NCI-H446 (cell line): ENCODE results near the gene AMTN.

ENCODE experiments used
- DNase-seq, 2 experiments: peaks; one replicate each; lab custom pipeline; 2025; lab: John Stamatoyannopoulos, UW

AMTN gene

DNA sequence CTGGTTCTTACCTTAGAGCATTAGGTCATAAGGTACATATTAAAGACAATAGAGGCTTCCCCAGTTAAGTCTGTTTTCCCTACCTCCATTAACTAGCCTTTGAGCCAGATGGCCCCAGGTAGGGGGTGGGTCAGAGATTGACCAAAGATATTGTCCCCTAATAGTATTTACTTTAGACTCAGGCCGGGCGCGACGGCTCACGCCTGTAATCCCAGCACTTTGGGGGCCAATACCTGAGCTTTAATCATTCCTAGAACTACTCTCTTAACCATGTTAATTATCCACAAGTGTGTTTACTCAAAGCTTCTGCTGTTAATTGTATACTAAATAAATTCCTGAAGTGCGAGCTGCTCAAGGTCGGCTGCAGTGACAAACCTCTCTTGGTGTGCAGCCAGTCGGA, 45.7 kb downstream of the AMTN start:
- no peak for DNase-seq

DNA sequence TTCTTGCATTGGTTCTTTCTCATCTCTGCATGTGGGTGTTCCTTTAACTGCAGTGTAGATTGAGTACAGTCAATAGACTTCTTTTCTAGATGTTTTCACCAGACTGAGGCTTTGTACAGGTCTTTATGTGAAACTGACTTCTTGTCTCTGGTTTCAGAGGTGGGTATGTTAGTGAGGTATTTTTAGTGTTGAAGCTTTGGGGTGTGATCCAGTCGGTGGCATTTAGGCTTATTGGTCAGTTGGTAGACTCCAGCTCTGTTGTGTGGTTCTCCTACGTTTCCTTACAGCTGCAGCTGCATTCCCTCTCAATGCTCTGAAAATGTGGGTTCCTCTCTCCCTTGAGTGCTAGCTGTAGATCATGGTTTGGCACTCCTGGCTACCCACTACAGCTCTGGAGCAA, 52.4 kb downstream of the AMTN start:
- DNase-seq: no peak

DNA sequence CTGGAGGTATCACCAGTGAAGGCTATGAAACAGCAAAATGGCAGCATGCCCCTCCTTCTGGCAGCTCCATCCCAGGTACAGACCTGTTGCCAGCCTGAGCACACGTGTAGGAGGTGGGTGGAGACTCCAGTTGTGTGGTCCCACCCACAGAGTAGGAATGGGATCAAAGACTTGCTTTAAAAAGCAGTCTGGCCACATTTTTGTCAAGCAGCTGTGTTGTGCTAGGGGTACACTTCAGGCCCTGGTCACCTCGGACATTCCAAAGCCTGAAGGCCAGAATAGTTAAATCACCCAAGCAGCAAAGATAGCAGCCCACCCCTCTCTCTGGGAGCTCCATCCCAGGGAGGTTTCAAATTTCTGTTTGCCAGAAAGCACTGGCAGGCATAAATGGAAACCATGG, 53.4 kb downstream of the AMTN start:
- no peak for DNase-seq

DNA sequence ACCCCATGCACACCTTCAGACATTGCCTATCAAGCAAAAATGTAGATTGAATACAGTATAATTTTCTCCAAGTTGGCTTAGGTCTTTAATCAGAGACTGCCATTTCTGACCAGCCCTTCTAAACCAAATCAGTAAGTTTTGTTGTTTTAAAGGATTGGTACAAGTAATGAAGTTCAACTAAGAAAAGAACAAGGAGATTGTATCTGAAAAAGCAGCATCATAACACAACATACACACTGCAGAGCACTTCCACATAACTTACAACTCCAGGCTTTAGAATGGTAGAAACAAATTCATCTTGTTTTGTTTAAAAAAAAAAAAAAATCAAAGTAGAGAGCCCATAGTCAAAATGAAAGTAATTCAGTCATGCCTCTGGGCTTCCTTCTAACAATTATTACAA, 57.6 kb downstream of the AMTN start:
- no peak for DNase-seq

DNA sequence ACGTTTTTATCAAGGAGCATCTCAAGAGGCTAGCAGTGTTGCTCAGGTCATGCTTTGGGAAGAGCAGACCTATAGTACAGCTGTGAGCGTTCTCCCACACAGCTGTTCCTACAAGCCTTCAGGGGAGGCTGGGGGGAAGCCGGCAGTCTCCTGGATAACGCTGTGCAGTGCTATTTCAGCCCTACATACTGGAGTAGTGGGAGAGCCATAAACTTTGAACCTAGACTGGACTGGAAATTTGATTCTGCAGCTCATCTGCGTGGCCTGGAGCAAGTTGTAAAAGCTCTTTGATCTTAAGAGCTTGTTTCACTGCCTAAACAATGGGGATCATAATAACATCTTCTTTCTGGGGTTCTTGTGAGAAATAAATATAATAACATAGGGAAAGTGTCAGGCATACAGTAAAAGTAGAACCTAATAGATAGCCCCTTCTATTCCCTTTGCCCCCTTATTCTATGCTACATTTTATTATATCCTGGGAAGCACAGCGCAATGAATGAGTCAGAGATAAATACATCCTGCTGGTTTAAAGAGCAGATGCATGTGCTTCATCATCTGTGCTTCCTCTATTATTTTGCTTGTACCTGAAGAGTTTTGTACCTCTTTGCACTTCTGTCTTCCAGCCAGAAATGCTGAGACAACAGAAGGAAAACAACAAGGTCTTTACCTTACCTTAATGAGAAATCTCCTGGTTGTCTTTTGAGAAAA, 59.0 kb downstream of the AMTN start:
- DNase-seq: no peak

DNA sequence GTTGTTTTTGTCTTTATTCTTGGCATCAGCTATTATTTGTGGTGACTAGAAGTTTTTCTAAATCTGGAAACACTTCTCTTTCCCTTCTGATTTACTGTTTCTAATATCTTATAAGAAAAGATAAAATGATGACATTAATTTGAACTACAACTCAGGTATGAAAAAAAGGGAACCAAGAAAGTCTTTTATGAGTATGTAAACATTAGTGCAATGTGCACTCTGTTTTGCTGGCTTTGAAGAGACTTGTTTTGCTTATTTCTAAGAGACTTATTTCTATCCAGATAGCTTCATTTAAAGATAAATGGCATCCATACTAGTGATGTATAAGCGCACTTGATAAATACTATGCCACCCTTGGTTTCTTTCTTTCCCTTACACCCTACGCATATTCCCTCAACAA, 63.6 kb downstream of the AMTN start:
- DNase-seq: no peak
